K562 (cell line): ENCODE data around the gene ERAS. TPM values are rescaled to one million over a fixed set of nuclear protein-coding genes. Genes with fewer than 3 reads are reported as not detected.

ENCODE experiments used
- ATAC-seq: fragments of 200-7000 bp; cut with Tn5 transposase; 3 replicates; pipeline ENCODE4 v1.9.1; 2020; ENCODE audit warnings: moderate library complexity
- BruUV-seq: library from RNA; stranded (reverse); fragments of 400-500 nt; replicated peaks from 2 replicates; lab custom pipeline; 2021; lab: Mats Ljungman, UMichigan
- CTCF ChIA-PET: fragments of 300-600 bp; formaldehyde crosslinking; extraction: SDS; loops from one replicate; lab custom pipeline; 2021; ENCODE audit warnings: low intra/inter-chr PET ratio; lab: Yijun Ruan, JAX
- POLR2A ChIA-PET: fragments of 300-600, 350-650 bp; sonication (Branson Sonifier 250); formaldehyde crosslinking; extraction: SDS; loops from one replicate; lab custom pipeline; 2021; ENCODE audit warnings: antibody characterized with exemption, inconsistent platforms; lab: Yijun Ruan, JAX
- DNase-seq, 4 experiments: peaks; one replicate each; pipeline versions ENCODE4 v3.0.0 to v3.0.0-alpha.2; 2011 to 2018; ENCODE audit warnings: low spot score in 3 of 4, mixed read lengths in 3 of 4; ENCODE audit errors: extremely low read depth in 1 of 4
- FAIRE-seq: peaks from 2 replicates; lab custom pipeline; 2011; peaks lifted over from hg19 to GRCh38; lab: Jason Lieb, UNC
- H2AFZ ChIP-seq: 2 replicates; pipeline ENCODE4 v1.6.0; 2011; ENCODE audit warnings: low read depth, low read length, control low read depth, inconsistent platforms
- H3K27ac ChIP-seq: fragments of 200-600 bp; 3 replicates; pipeline ENCODE4 v1.8.0; 2011; ENCODE audit warnings: low read depth, mild to moderate bottlenecking, control low read depth, inconsistent platforms, low read length, moderate library complexity, mixed read lengths; ENCODE audit errors: extremely low read depth
- H3K27me3 ChIP-seq, 2 experiments: fragments of 300-600 bp in 1 of 2; 2 replicates in 1 of 2; 3 replicates in 1 of 2; pipeline versions ENCODE4 v1.6.0 to v1.8.0; 2011; ENCODE audit warnings: inconsistent platforms in 2 of 2, low read length in 2 of 2, mild to moderate bottlenecking in 1 of 2, mixed read lengths in 1 of 2, moderate library complexity in 1 of 2; ENCODE audit not compliant: control insufficient read depth in 2 of 2, insufficient read depth in 2 of 2
- H3K36me3 ChIP-seq: fragments of 300-600 bp; 3 replicates; pipeline ENCODE4 v1.8.0; 2011; ENCODE audit warnings: mild to moderate bottlenecking, low read length, inconsistent platforms; ENCODE audit not compliant: control insufficient read depth, insufficient read depth
- H3K4me1 ChIP-seq, 2 experiments: fragments of 200-600 bp in 1 of 2; replicated peaks in 1 of 2; 2 replicates in 1 of 2; 3 replicates in 1 of 2; pipeline versions ENCODE4 v1.5.1 to v1.8.0; 2011; ENCODE audit warnings: inconsistent platforms in 2 of 2, low read length in 2 of 2, mild to moderate bottlenecking in 1 of 2, mixed read lengths in 1 of 2, moderate library complexity in 1 of 2; ENCODE audit not compliant: control insufficient read depth in 2 of 2, insufficient read depth in 2 of 2
- H3K4me2 ChIP-seq: 2 replicates; pipeline ENCODE4 v1.6.1; 2011; ENCODE audit warnings: low read length, control low read depth, inconsistent platforms, mixed read lengths; ENCODE audit not compliant: insufficient read depth
- H3K4me3 ChIP-seq: fragments of 200-600 bp; sonication (generic), shearing (Covaris generic); 2 replicates; pipeline ENCODE4 v1.5.1; 2016; ENCODE audit warnings: control low read depth, inconsistent platforms
- H3K79me2 ChIP-seq: fragments of 200-600 bp; 3 replicates; pipeline ENCODE4 v1.8.0; 2011; ENCODE audit warnings: low read length, inconsistent platforms; ENCODE audit not compliant: control insufficient read depth, insufficient read depth
- H3K9ac ChIP-seq, 2 experiments: 2 replicates each; pipeline versions ENCODE4 v1.6.0 to v1.6.1; 2011; ENCODE audit warnings: low read depth in 2 of 2, low read length in 2 of 2, control low read depth in 1 of 2, inconsistent platforms in 1 of 2, mild to moderate bottlenecking in 1 of 2, mixed read lengths in 1 of 2; ENCODE audit not compliant: insufficient read depth in 1 of 2
- H3K9me1 ChIP-seq: one replicate; pipeline ENCODE4 v1.6.0; 2011; ENCODE audit warnings: inconsistent platforms, mild to moderate bottlenecking, low read length, moderate library complexity; ENCODE audit not compliant: control insufficient read depth, insufficient read depth
- H3K9me3 ChIP-seq: replicated peaks from 2 replicates; pipeline ENCODE4 v1.5.1; 2011; ENCODE audit warnings: low read depth, low read length, inconsistent platforms; ENCODE audit not compliant: control insufficient read depth, insufficient read depth
- H4K20me1 ChIP-seq: replicated peaks from 2 replicates; pipeline ENCODE4 v1.6.1; 2011; ENCODE audit warnings: low read length, inconsistent platforms, mixed read lengths; ENCODE audit not compliant: control insufficient read depth, insufficient read depth
- MYNN ChIP-seq, 2 experiments: sonication (generic); formaldehyde crosslinking in 1 of 2; IDR thresholded peaks; 2 replicates each; pipeline versions ENCODE4 v1.5.0 to v1.6.1; 2016 to 2020; ENCODE audit warnings: antibody characterized with exemption in 1 of 2, missing genetic modification reagents in 1 of 2
- NCOA1 ChIP-seq: fragments of 450-650 bp; IDR thresholded peaks from 2 replicates; pipeline ENCODE4 v1.6.1; 2016; ENCODE audit warnings: low read depth
- PHF8 ChIP-seq: fragments of 200-600 bp; sonication (generic); IDR thresholded peaks from 2 replicates; pipeline ENCODE4 v1.6.1; 2012; ENCODE audit warnings: mixed run types, mild to moderate bottlenecking, inconsistent platforms, low read length, moderate library complexity, borderline replicate concordance
- POLR2G ChIP-seq: fragments of 200-400 bp; formaldehyde crosslinking; IDR thresholded peaks from 2 replicates; pipeline ENCODE4 v1.6.1; 2017; ENCODE audit warnings: low read depth, mild to moderate bottlenecking, antibody characterized with exemption, low read length, moderate library complexity
- SIN3A ChIP-seq, 2 experiments: fragments of 150-350 bp in 1 of 2; IDR thresholded peaks; 2 replicates each; pipeline ENCODE4 v1.6.1; 2011 to 2016; ENCODE audit warnings: borderline replicate concordance in 2 of 2, low read depth in 2 of 2, low read length in 2 of 2, mild to moderate bottlenecking in 2 of 2, moderate library complexity in 2 of 2; ENCODE audit not compliant: control insufficient read depth in 1 of 2
- XRCC5 ChIP-seq: fragments of 200-400 bp; formaldehyde crosslinking; IDR thresholded peaks from 2 replicates; pipeline ENCODE4 v1.6.1; 2017; ENCODE audit warnings: low read depth, mild to moderate bottlenecking, low read length
- ZNF764 ChIP-seq: fragments of 250-450 bp; sonication (Bioruptor Pico); IDR thresholded peaks from 2 replicates; pipeline ENCODE4 v1.4.0; 2020; ENCODE audit warnings: low read depth, mild to moderate bottlenecking, moderate library complexity
- ZNF778 ChIP-seq: fragments of 450-650 bp; formaldehyde crosslinking; IDR thresholded peaks from 2 replicates; pipeline ENCODE4 v1.4.0; 2020; ENCODE audit warnings: mild to moderate bottlenecking, moderate library complexity
- WGBS: fragments of 100-300 bp; shearing (Covaris generic); methylation state at CpG from one replicate; pipeline ENCODE4 v1.1.6; 2016; ENCODE audit warnings: low coverage, mixed read lengths; ENCODE audit not compliant: insufficient coverage; ENCODE audit errors: missing lambda C conversion rate; 5-methylcytosine and 5-hydroxymethylcytosine counted together
- in situ Hi-C: fragments of 300-500 bp; cut with MboI; formaldehyde crosslinking; loops from 4 replicates; pipeline ENCODE4 v1.15.0; 2018; ENCODE audit warnings: inconsistent platforms, mixed read lengths
- intact Hi-C: fragments of 100-400 bp; cut with micrococcal nuclease; formaldehyde crosslinking; loops from 2 replicates; pipeline ENCODE4 v1.14.2; 2022
- polyA plus RNA-seq, 8 experiments: library from polyadenylated mRNA; depleted of rRNA in 4 of 8; stranded (reverse) in 5 of 8; unstranded in 3 of 8; fragments of >200 nt; fragmentation: Nextera tagmentation in 2 of 8; fragmentation: Illumina TruSeq in 1 of 8; extraction: Ambion mirVana in 2 of 8; extraction: Trizol in 1 of 8; gene quantifications; 2 replicates each; pipeline versions ENCODE4 v1.2.1 to v1.2.3, GENCODE V29; 2011 to 2014; ENCODE audit warnings: inconsistent platforms in 1 of 8, missing spikeins in 1 of 8
- total RNA-seq, 7 experiments: library from RNA; depleted of rRNA in 6 of 7; stranded (reverse); fragments of >200 nt in 6 of 7; fragmentation: Illumina TruSeq in 2 of 7; extraction: Trizol in 2 of 7; gene quantifications; 2 replicates each; pipeline versions ENCODE4 v1.2.1 to v1.2.3, GENCODE V29; 2011 to 2021; ENCODE audit warnings: low replicate concordance in 1 of 7
- TF ChIP-seq, protein P1 (sequence below), 3 experiments: fragments of 200-800 bp in 1 of 3; sonication (Bioruptor generic) in 1 of 3; sonication (generic) in 1 of 3; formaldehyde crosslinking in 1 of 3; IDR thresholded peaks; 2 replicates each; pipeline versions ENCODE4 v1.6.1 to v1.8.0; 2016 to 2022; ENCODE audit warnings: mild to moderate bottlenecking in 2 of 3, missing compliant biosample characterization in 2 of 3, missing genetic modification characterization in 2 of 3, missing genetic modification reagents in 1 of 3
- TF ChIP-seq, protein P2 (sequence below): fragments of 250-450 bp; sonication (Bioruptor Pico); IDR thresholded peaks from 2 replicates; pipeline ENCODE4 v1.4.0; 2020; ENCODE audit warnings: mild to moderate bottlenecking, moderate library complexity, borderline replicate concordance
- TF ChIP-seq, protein P3 (sequence below): fragments of 250-450 bp; sonication (Bioruptor Pico); IDR thresholded peaks from 2 replicates; pipeline ENCODE4 v1.5.0; 2021

ERAS gene
- total and polyA plus RNA-seq, 9 of the 15 experiments (the other 6 are each of a cell fraction or from before 2014, with no cell fraction given): 0.07 to 0.12 TPM; not detected in 7

DNA sequence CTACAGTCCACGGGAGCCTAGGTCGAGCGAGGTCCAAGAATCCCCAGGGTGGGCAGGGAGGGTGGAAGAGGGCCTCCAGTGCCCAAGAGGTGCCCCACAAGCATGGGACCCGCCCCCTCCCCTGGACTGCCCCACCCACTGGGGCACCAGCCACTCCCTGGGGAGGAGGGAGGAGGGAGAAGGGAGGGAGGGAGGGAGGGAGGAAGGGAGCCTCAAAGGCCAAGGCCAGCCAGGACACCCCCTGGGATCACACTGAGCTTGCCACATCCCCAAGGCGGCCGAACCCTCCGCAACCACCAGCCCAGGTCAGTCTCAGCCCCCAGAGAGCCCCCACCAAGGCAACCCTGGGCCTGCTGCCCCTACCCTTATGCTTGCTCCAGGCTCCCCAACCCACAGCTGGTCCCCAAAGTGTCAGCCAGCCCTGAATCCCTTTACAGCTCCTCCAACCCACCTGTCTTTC, 39.9 kb upstream of the ERAS start, which contains the start of gene GATA1 (continued):
- TF ChIP-seq, protein P1, sequence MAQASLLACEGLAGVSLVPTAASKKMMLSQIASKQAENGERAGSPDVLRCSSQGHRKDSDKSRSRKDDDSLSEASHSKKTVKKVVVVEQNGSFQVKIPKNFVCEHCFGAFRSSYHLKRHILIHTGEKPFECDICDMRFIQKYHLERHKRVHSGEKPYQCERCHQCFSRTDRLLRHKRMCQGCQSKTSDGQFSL (CRISPR knock-in tag; IDR thresholded peaks at IDR 0.05): no peak
- TF ChIP-seq, protein P1 (tag; IDR thresholded peaks at IDR 0.05): no peak
- TF ChIP-seq ZNF778 (no peak), SIN3A (IDR thresholded peaks at IDR 0.05; ENCODE audit: borderline replicate concordance in 2 of 2, control insufficient read depth in 1 of 2, low read depth in 2 of 2, low read length in 2 of 2) (0 out of 4 replicates have a peak, but pooled peaks of 1 of the 2 experiments have one; percentile 9), PHF8 (peak; percentile 39; the same call in 1 of the 2 replicates), MYNN (IDR thresholded peaks at IDR 0.05) (0 out of 2 replicates have a peak, but pooled peaks have one; percentile 0), MYNN (CRISPR knock-in tag; IDR thresholded peaks at IDR 0.05) (no peak), POLR2G (peak; percentile 83)

DNA sequence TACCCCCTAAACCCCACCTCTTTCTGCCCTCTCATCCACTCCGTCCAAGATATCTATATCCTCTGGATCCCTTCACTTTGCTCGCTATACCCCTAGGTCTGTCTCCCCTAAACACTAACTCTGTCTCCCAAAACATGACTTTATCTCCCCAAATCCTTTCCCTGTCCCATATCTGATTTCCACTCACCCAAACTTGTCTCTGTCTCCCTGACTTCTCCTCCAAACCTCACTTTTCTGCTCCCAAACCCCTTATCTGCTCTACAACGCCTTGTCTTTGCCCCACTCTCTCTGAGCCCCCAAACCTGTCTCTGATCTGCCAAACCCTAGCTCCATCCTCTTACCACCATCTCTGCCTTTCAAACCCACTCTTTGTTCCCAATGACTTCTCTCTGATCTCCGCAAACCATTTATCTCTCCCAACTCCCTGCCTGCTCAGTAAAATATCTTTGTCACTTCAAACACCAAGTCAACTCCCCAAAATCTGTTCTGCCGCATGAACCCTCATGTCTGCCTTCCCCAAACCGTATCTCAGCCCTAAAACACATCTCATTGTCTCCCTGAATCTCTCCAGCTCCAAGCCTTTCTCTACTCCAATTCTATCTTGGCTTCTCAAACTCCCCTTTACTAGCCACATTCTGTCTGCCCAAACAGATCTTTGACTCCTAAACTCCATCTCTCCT, 39.3 kb upstream of the ERAS start:
- CTCF ChIA-PET: no interaction called here
- Histone ChIP-seq H3K4me1 (peaks cover 41 to 63% of the 10 kb centered on the region in 2 experiments; a peak in 4 of 5 replicates), H3K4me2 (peak overlapping the region; percentile 93), H2AFZ (no peak overlapping the region), H3K9ac (peak overlapping the region; percentile 94), H3K79me2 (peaks cover 91% of the 10 kb centered on the region), H3K27ac (peak overlapping the region; percentile 85), H3K9me1 (no peaks in the 10 kb centered on the region), H3K4me3 (peak overlapping the region; percentile 75), H3K27me3 (no peaks in the 10 kb centered on the region), H4K20me1 (no peaks in the 10 kb centered on the region), H3K9me3 (no peaks in the 10 kb centered on the region), H3K36me3 (peaks cover 38% of the 10 kb centered on the region; the same call in 2 of the 3 replicates)
- whole genome bisulfite sequencing: 0% methylated on average over 4 of the region's 6 CpGs
- no peak for FAIRE-seq
- no TSS peak for BruUV-seq
- ATAC-seq: no peak
- in situ Hi-C loops (no loop called here), intact Hi-C loops (loop anchor here (5.0 kb wide), 1 partner anchor 90 kb away; the partner anchor contains the start of gene SUV39H1)
- POLR2A ChIA-PET: interaction anchor here (0.5 to 1.5 kb wide), 2 partner anchors 14 to 88 kb away, joined by 4 to 6 read pairs; no protein-coding TSS in a partner anchor
- DNase-seq: no peak
- TF ChIP-seq ZNF764 (CRISPR knock-in tag) (no peak), NCOA1 (0 out of 2 replicates have a peak, but pooled peaks have one; percentile 8), XRCC5 (no peak)
- TF ChIP-seq, protein P2, sequence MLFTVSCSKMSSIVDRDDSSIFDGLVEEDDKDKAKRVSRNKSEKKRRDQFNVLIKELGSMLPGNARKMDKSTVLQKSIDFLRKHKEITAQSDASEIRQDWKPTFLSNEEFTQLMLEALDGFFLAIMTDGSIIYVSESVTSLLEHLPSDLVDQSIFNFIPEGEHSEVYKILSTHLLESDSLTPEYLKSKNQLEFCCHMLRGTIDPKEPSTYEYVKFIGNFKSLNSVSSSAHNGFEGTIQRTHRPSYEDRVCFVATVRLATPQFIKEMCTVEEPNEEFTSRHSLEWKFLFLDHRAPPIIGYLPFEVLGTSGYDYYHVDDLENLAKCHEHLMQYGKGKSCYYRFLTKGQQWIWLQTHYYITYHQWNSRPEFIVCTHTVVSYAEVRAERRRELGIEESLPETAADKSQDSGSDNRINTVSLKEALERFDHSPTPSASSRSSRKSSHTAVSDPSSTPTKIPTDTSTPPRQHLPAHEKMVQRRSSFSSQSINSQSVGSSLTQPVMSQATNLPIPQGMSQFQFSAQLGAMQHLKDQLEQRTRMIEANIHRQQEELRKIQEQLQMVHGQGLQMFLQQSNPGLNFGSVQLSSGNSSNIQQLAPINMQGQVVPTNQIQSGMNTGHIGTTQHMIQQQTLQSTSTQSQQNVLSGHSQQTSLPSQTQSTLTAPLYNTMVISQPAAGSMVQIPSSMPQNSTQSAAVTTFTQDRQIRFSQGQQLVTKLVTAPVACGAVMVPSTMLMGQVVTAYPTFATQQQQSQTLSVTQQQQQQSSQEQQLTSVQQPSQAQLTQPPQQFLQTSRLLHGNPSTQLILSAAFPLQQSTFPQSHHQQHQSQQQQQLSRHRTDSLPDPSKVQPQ (CRISPR knock-in tag): no peak
- TF ChIP-seq, protein P3, sequence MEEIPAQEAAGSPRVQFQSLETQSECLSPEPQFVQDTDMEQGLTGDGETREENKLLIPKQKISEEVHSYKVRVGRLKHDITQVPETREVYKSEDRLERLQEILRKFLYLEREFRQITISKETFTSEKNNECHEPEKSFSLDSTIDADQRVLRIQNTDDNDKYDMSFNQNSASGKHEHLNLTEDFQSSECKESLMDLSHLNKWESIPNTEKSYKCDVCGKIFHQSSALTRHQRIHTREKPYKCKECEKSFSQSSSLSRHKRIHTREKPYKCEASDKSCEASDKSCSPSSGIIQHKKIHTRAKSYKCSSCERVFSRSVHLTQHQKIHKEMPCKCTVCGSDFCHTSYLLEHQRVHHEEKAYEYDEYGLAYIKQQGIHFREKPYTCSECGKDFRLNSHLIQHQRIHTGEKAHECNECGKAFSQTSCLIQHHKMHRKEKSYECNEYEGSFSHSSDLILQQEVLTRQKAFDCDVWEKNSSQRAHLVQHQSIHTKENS (CRISPR knock-in tag): no peak
